ENCODE measurements around the gene BST1. TPM values are rescaled to one million over a fixed set of nuclear protein-coding genes. Genes with fewer than 3 reads are reported as not detected.

Gene BST1
- total and polyA plus RNA-seq, 10 of the 15 experiments (the other 5 are each of a cell fraction or from before 2014, with no cell fraction given): 0.04 to 0.42 (median 0.11) TPM; not detected in 1

GRCh38 chr4:15781427-15782095 is 78.7 kb downstream of the BST1 start (continued):
- TF ChIP-seq, protein P1, sequence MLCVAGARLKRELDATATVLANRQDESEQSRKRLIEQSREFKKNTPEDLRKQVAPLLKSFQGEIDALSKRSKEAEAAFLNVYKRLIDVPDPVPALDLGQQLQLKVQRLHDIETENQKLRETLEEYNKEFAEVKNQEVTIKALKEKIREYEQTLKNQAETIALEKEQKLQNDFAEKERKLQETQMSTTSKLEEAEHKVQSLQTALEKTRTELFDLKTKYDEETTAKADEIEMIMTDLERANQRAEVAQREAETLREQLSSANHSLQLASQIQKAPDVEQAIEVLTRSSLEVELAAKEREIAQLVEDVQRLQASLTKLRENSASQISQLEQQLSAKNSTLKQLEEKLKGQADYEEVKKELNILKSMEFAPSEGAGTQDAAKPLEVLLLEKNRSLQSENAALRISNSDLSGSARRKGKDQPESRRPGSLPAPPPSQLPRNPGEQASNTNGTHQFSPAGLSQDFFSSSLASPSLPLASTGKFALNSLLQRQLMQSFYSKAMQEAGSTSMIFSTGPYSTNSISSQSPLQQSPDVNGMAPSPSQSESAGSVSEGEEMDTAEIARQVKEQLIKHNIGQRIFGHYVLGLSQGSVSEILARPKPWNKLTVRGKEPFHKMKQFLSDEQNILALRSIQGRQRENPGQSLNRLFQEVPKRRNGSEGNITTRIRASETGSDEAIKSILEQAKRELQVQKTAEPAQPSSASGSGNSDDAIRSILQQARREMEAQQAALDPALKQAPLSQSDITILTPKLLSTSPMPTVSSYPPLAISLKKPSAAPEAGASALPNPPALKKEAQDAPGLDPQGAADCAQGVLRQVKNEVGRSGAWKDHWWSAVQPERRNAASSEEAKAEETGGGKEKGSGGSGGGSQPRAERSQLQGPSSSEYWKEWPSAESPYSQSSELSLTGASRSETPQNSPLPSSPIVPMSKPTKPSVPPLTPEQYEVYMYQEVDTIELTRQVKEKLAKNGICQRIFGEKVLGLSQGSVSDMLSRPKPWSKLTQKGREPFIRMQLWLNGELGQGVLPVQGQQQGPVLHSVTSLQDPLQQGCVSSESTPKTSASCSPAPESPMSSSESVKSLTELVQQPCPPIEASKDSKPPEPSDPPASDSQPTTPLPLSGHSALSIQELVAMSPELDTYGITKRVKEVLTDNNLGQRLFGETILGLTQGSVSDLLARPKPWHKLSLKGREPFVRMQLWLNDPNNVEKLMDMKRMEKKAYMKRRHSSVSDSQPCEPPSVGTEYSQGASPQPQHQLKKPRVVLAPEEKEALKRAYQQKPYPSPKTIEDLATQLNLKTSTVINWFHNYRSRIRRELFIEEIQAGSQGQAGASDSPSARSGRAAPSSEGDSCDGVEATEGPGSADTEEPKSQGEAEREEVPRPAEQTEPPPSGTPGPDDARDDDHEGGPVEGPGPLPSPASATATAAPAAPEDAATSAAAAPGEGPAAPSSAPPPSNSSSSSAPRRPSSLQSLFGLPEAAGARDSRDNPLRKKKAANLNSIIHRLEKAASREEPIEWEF (IDR thresholded peaks at IDR 0.05; ENCODE audit: insufficient replicate concordance, low read depth, low read length): no peak
- 0 out of 3 replicates have a peak, but pooled peaks have one; percentile 41 for TF ChIP-seq POU2F2 (IDR thresholded peaks at IDR 0.05; ENCODE audit: borderline replicate concordance, low read depth, low read length)
- TF ChIP-seq NKRF (conservative IDR thresholded peaks at IDR 0.05): no peak
- TF ChIP-seq NFIC (IDR thresholded peaks at IDR 0.05; ENCODE audit: low read depth, low read length): peak; percentile 79
- TF ChIP-seq CREB1 (IDR thresholded peaks at IDR 0.05; ENCODE audit: low read depth): peak; percentile 50; the same call in 1 of the 2 replicates
- TF ChIP-seq ETV6 (conservative IDR thresholded peaks at IDR 0.05 in 1 of 2, IDR thresholded peaks at IDR 0.05 in 1 of 2; ENCODE audit: borderline replicate concordance in 1 of 2, low read depth in 1 of 2): peak in 1 of 2 experiments; percentile 82; a peak in 1 of 4 replicates
- peak; percentile 70 for TF ChIP-seq NR2F1 (conservative IDR thresholded peaks at IDR 0.05)
- TF ChIP-seq MTA3 (IDR thresholded peaks at IDR 0.05; ENCODE audit: borderline replicate concordance, low read length): peak; percentile 86; the same call in 1 of the 2 replicates
- peak; percentile 56; the same call in 1 of the 2 replicates for TF ChIP-seq BCL11A (IDR thresholded peaks at IDR 0.05; ENCODE audit: low read depth, low read length)
- TF ChIP-seq TBL1XR1 (IDR thresholded peaks at IDR 0.05; ENCODE audit: low read depth, low read length): peak; percentile 53
- peak; percentile 79 for TF ChIP-seq SKIL (IDR thresholded peaks at IDR 0.05; ENCODE audit: low read depth, poor library complexity, severe bottlenecking)
- peak; percentile 61; the same call in 1 of the 2 replicates for TF ChIP-seq JUND (IDR thresholded peaks at IDR 0.05; ENCODE audit: low read depth, low read length)
- peak; percentile 79 for TF ChIP-seq ATF7 (IDR thresholded peaks at IDR 0.05; ENCODE audit: low read depth)
- TF ChIP-seq MTA2 (IDR thresholded peaks at IDR 0.05; ENCODE audit: low read depth): peak; percentile 91
- no peak for TF ChIP-seq HCFC1 (IDR thresholded peaks at IDR 0.05; ENCODE audit: low read length)
- TF ChIP-seq NRF1 (conservative IDR thresholded peaks at IDR 0.05; ENCODE audit: low read depth, low read length): no peak
- TF ChIP-seq, protein P2, sequence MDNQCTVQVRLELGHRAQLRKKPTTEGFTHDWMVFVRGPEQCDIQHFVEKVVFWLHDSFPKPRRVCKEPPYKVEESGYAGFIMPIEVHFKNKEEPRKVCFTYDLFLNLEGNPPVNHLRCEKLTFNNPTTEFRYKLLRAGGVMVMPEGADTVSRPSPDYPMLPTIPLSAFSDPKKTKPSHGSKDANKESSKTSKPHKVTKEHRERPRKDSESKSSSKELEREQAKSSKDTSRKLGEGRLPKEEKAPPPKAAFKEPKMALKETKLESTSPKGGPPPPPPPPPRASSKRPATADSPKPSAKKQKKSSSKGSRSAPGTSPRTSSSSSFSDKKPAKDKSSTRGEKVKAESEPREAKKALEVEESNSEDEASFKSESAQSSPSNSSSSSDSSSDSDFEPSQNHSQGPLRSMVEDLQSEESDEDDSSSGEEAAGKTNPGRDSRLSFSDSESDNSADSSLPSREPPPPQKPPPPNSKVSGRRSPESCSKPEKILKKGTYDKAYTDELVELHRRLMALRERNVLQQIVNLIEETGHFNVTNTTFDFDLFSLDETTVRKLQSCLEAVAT (IDR thresholded peaks at IDR 0.05): peak; percentile 68
- TF ChIP-seq PAX5 (IDR thresholded peaks at IDR 0.05; ENCODE audit: borderline replicate concordance, low read depth, low read length): no peak; the same call in 1 of the 2 replicates
- no peak for TF ChIP-seq SUZ12 (IDR thresholded peaks at IDR 0.05; ENCODE audit: unreplicated experiment)
